H1 (cell line): ENCODE results near the gene HSPA2. TPM values are rescaled to one million over a fixed set of nuclear protein-coding genes. Genes with fewer than 3 reads are reported as not detected.

Experiments used
- ATF2 ChIP-seq: IDR thresholded peaks from 2 replicates; pipeline ENCODE4 v1.6.1; 2012; ENCODE audit warnings: low read length, inconsistent platforms
- ATF3 ChIP-seq: IDR thresholded peaks from 2 replicates; pipeline ENCODE4 v1.6.1; 2011; ENCODE audit warnings: low read depth, mild to moderate bottlenecking, low read length; ENCODE audit not compliant: insufficient read depth
- BCL11A ChIP-seq, 2 experiments: IDR thresholded peaks; one replicate each; pipeline ENCODE4 v1.6.1; 2011; ENCODE audit warnings: low read depth in 2 of 2, low read length in 2 of 2, mild to moderate bottlenecking in 2 of 2
- CHD2 ChIP-seq: IDR thresholded peaks from 2 replicates; pipeline ENCODE4 v1.6.1; 2012; ENCODE audit warnings: low read length, improper control_type of control experiment
- FOSL1 ChIP-seq: IDR thresholded peaks from 2 replicates; pipeline ENCODE4 v1.6.1; 2011; ENCODE audit warnings: mild to moderate bottlenecking, low read depth, low read length, moderate library complexity; ENCODE audit not compliant: insufficient read depth
- GABPA ChIP-seq: IDR thresholded peaks from 2 replicates; pipeline ENCODE4 v1.6.1; 2011; ENCODE audit warnings: mild to moderate bottlenecking, low read length, moderate library complexity, borderline replicate concordance; ENCODE audit not compliant: insufficient read depth
- HDAC2 ChIP-seq, 2 experiments: fragments of 300-600 bp in 1 of 2; sonication (generic) in 1 of 2; IDR thresholded peaks; 2 replicates each; pipeline ENCODE4 v1.6.1; 2011 to 2012; ENCODE audit warnings: low read depth in 2 of 2, low read length in 2 of 2, mild to moderate bottlenecking in 2 of 2, moderate library complexity in 2 of 2, borderline replicate concordance in 1 of 2, inconsistent platforms in 1 of 2
- JUN ChIP-seq: IDR thresholded peaks from 2 replicates; pipeline ENCODE4 v1.6.1; 2011; ENCODE audit warnings: low read depth, mild to moderate bottlenecking, improper control_type of control experiment, low read length
- JUND ChIP-seq: IDR thresholded peaks from 2 replicates; pipeline ENCODE4 v1.6.1; 2011; ENCODE audit warnings: mild to moderate bottlenecking, improper control_type of control experiment, low read length
- KDM4A ChIP-seq: IDR thresholded peaks from one replicate; pipeline ENCODE4 v1.7.1; 2012; ENCODE audit warnings: low read depth, mild to moderate bottlenecking, moderate library complexity, low read length, inconsistent platforms; ENCODE audit not compliant: severe bottlenecking
- MAFK ChIP-seq: IDR thresholded peaks from 2 replicates; pipeline ENCODE4 v1.6.1; 2012; ENCODE audit warnings: low read depth, mild to moderate bottlenecking, improper control_type of control experiment, low read length
- POLR2A ChIP-seq, 2 experiments: IDR thresholded peaks; 1 replicate in 1 of 2; 2 replicates in 1 of 2; pipeline ENCODE4 v1.6.1; 2011; ENCODE audit warnings: low read depth in 2 of 2, low read length in 2 of 2, mild to moderate bottlenecking in 2 of 2; ENCODE audit errors: control extremely low read depth in 1 of 2
- RBBP5 ChIP-seq: IDR thresholded peaks from 2 replicates; pipeline ENCODE4 v1.7.1; 2012; ENCODE audit warnings: low read depth, mild to moderate bottlenecking, inconsistent platforms, low read length, moderate library complexity, borderline replicate concordance
- SAP30 ChIP-seq: fragments of 300-600 bp; sonication (generic); IDR thresholded peaks from 2 replicates; pipeline ENCODE4 v1.7.1; 2012; ENCODE audit warnings: low read length, moderate library complexity, mild to moderate bottlenecking, inconsistent platforms; ENCODE audit not compliant: insufficient read depth, insufficient replicate concordance
- SP4 ChIP-seq: IDR thresholded peaks from 2 replicates; pipeline ENCODE4 v1.6.1; 2012; ENCODE audit warnings: low read length, inconsistent platforms
- SRF ChIP-seq: IDR thresholded peaks from 2 replicates; pipeline ENCODE4 v1.6.1; 2011; ENCODE audit warnings: mild to moderate bottlenecking, low read depth, low read length, moderate library complexity
- SUZ12 ChIP-seq: fragments of 200-600 bp; sonication (generic); IDR thresholded peaks from 2 replicates; pipeline ENCODE4 v1.6.1; 2012; ENCODE audit warnings: mild to moderate bottlenecking, inconsistent platforms, low read length, moderate library complexity, mixed read lengths
- TBP ChIP-seq: IDR thresholded peaks from 2 replicates; pipeline ENCODE4 v1.6.1; 2011; ENCODE audit warnings: low read depth, low read length, improper control_type of control experiment
- TCF12 ChIP-seq: IDR thresholded peaks from 2 replicates; pipeline ENCODE4 v1.6.1; 2011; ENCODE audit warnings: low read depth, mild to moderate bottlenecking, low read length
- TEAD4 ChIP-seq: IDR thresholded peaks from 2 replicates; pipeline ENCODE4 v1.6.1; 2012; ENCODE audit warnings: low read depth, low read length, inconsistent platforms, mixed read lengths
- ZNF274 ChIP-seq: IDR thresholded peaks from 2 replicates; pipeline ENCODE4 v1.7.0; 2012; ENCODE audit warnings: low read length, borderline replicate concordance; ENCODE audit errors: extremely low read depth
- polyA plus RNA-seq, 7 experiments: library from polyadenylated mRNA; depleted of rRNA in 3 of 7; stranded (reverse) in 5 of 7; unstranded in 2 of 7; fragments of >200 nt in 5 of 7; fragments of 200-250 nt in 2 of 7; gene quantifications; 1 replicate in 5 of 7; 2 replicates in 1 of 7; 4 replicates in 1 of 7; pipeline versions ENCODE4 v1.2.1 to v1.2.3, GENCODE V29; 2011 to 2013; ENCODE audit warnings: missing spikeins in 2 of 7, mixed read lengths in 2 of 7
- total RNA-seq: library from RNA; stranded (reverse); fragmentation: NEBNext Ultra II Directional; extraction: Animal tissue kit (Norgen Biotek cat#: 25700); gene quantifications from 2 replicates; pipeline ENCODE4 v1.2.1, GENCODE V29; 2021

The HSPA2 gene
- total and polyA plus RNA-seq, 2 of the 8 experiments (the other 6 are each of a cell fraction or from before 2014, with no cell fraction given) = 30.5 to 82.9 TPM

- no peak for TF ChIP-seq ATF2
- TF ChIP-seq GABPA = peak; percentile 8; the same call in 1 of the 2 replicates
- TF ChIP-seq FOSL1 = no peak
- no peak for TF ChIP-seq JUN
- no peak; the same call in 1 of the 2 replicates for TF ChIP-seq SP4
- TF ChIP-seq RBBP5 = no peak; the same call in none of the 2 replicates
- peak in 1 of 2 experiments; percentile 7; a peak in 1 of 4 replicates for TF ChIP-seq HDAC2 (IDR thresholded peaks at IDR 0.05; ENCODE audit: borderline replicate concordance in 1 of 2, low read depth in 2 of 2, low read length in 2 of 2)
- TF ChIP-seq TCF12 = no peak
- TF ChIP-seq ZNF274 = no peak
- peak; percentile 94 for TF ChIP-seq CHD2
- TF ChIP-seq MAFK = no peak
- TF ChIP-seq TEAD4 = no peak
- TF ChIP-seq ATF3 = 0 out of 2 replicates have a peak, but pooled peaks have one; percentile 48
- TF ChIP-seq KDM4A = peak; percentile 95
- TF ChIP-seq SUZ12 = no peak
- TF ChIP-seq BCL11A (IDR thresholded peaks at IDR 0.05; ENCODE audit: low read depth in 2 of 2, low read length in 2 of 2) = no peak
- no peak for TF ChIP-seq SRF
- TF ChIP-seq TBP = peak; percentile 78
- TF ChIP-seq JUND = no peak
- peak; percentile 15 to 62; a peak in 2 of 3 replicates for TF ChIP-seq POLR2A (IDR thresholded peaks at IDR 0.05; ENCODE audit: control extremely low read depth in 1 of 2, low read depth in 2 of 2, low read length in 2 of 2)
- TF ChIP-seq SAP30 = no peak
- TF ChIP-seq, all 59 proteins: peak for 20
Measured at GRCh38 chr14:64503434-64504309, 36.9 kb upstream of the HSPA2 start, which contains the start of gene ZBTB25 (continued).
